Mesenchymal stem cell (in vitro differentiated cells and primary cell): ENCODE results near the gene DENND5A.
"Not testable (repeated sequence)": the region's sequence is repeated elsewhere in the genome, so short reads cannot be mapped to it uniquely, and the experiment has no call there.

Experiments
- DNase-seq: peaks from one replicate; pipeline ENCODE4 v3.0.0-alpha.2; 2013
- H2AFZ ChIP-seq: one replicate; pipeline ENCODE4 v1.6.1; 2013; ENCODE audit warnings: low read depth, mild to moderate bottlenecking, control low read depth, inconsistent platforms, low read length, moderate library complexity
- H2AK5ac ChIP-seq: 2 replicates; pipeline ENCODE4 v1.6.1; 2013; ENCODE audit warnings: low read length, moderate library complexity, mild to moderate bottlenecking, inconsistent platforms; ENCODE audit not compliant: severe bottlenecking
- H2BK120ac ChIP-seq: one replicate; pipeline ENCODE4 v1.6.1; 2013; ENCODE audit warnings: low read depth, mild to moderate bottlenecking, inconsistent platforms, low read length, moderate library complexity
- H2BK12ac ChIP-seq, 2 experiments: one replicate each; pipeline ENCODE4 v1.6.1; 2013; ENCODE audit warnings: inconsistent platforms in 2 of 2, low read length in 2 of 2, mild to moderate bottlenecking in 2 of 2, moderate library complexity in 2 of 2, control low read depth in 1 of 2
- H2BK15ac ChIP-seq: one replicate; pipeline ENCODE4 v1.6.1; 2013; ENCODE audit warnings: mild to moderate bottlenecking, low read depth, inconsistent platforms; ENCODE audit not compliant: poor library complexity, severe bottlenecking
- H2BK5ac ChIP-seq: 2 replicates; pipeline ENCODE4 v1.6.1; 2013; ENCODE audit warnings: low read depth, mild to moderate bottlenecking, low read length, control low read depth, inconsistent platforms; ENCODE audit not compliant: poor library complexity, severe bottlenecking
- H3K14ac ChIP-seq, 2 experiments: one replicate each; pipeline ENCODE4 v1.6.1; 2013; ENCODE audit warnings: inconsistent platforms in 2 of 2, low read length in 2 of 2, control low read depth in 1 of 2, mild to moderate bottlenecking in 1 of 2, moderate library complexity in 1 of 2
- H3K18ac ChIP-seq, 2 experiments: one replicate each; pipeline ENCODE4 v1.6.1; 2013; ENCODE audit warnings: inconsistent platforms in 2 of 2, low read length in 2 of 2, control low read depth in 1 of 2, low read depth in 1 of 2, mild to moderate bottlenecking in 1 of 2
- H3K23ac ChIP-seq, 2 experiments: one replicate each; pipeline ENCODE4 v1.6.1; 2013; ENCODE audit warnings: inconsistent platforms in 2 of 2, low read length in 2 of 2, mild to moderate bottlenecking in 2 of 2, moderate library complexity in 2 of 2, control low read depth in 1 of 2
- H3K27ac ChIP-seq: 2 replicates; pipeline ENCODE4 v1.5.1; 2013; ENCODE audit warnings: mild to moderate bottlenecking, moderate library complexity, low read length, control low read depth, inconsistent platforms; ENCODE audit not compliant: poor library complexity, severe bottlenecking
- H3K27me3 ChIP-seq, 2 experiments: 2 replicates each; pipeline versions ENCODE4 v1.6.1 to v1.7.0; 2013; ENCODE audit warnings: low read length in 2 of 2, mild to moderate bottlenecking in 2 of 2, moderate library complexity in 2 of 2, control low read depth in 1 of 2, inconsistent platforms in 1 of 2; ENCODE audit not compliant: control insufficient read depth in 1 of 2, insufficient read depth in 1 of 2
- H3K36me3 ChIP-seq, 2 experiments: 2 replicates each; pipeline versions ENCODE4 v1.6.1 to v1.7.0; 2013; ENCODE audit warnings: low read length in 2 of 2, control low read depth in 1 of 2, inconsistent platforms in 1 of 2, low read depth in 1 of 2, mild to moderate bottlenecking in 1 of 2; ENCODE audit not compliant: insufficient read depth in 2 of 2, control insufficient read depth in 1 of 2
- H3K4ac ChIP-seq, 2 experiments: one replicate each; pipeline ENCODE4 v1.6.1; 2013; ENCODE audit warnings: inconsistent platforms in 2 of 2, low read length in 2 of 2, mild to moderate bottlenecking in 2 of 2, moderate library complexity in 2 of 2, control low read depth in 1 of 2, low read depth in 1 of 2
- H3K4me1 ChIP-seq: 2 replicates; pipeline ENCODE4 v1.6.1; 2013; ENCODE audit warnings: low read depth, low read length, control low read depth; ENCODE audit not compliant: control insufficient read depth, insufficient read depth
- H3K4me2 ChIP-seq: 2 replicates; pipeline ENCODE4 v1.6.1; 2013; ENCODE audit warnings: low read length, mild to moderate bottlenecking, inconsistent platforms; ENCODE audit not compliant: poor library complexity, severe bottlenecking
- H3K4me3 ChIP-seq, 2 experiments: 2 replicates each; pipeline versions ENCODE4 v1.5.1 to v1.7.0; 2013; ENCODE audit warnings: low read length in 2 of 2, mild to moderate bottlenecking in 2 of 2, control low read depth in 1 of 2, low read depth in 1 of 2; ENCODE audit not compliant: insufficient read depth in 1 of 2
- H3K79me1 ChIP-seq: replicated peaks from 2 replicates; pipeline ENCODE4 v1.6.1; 2013; ENCODE audit warnings: mild to moderate bottlenecking, control low read depth, low read length, inconsistent platforms; ENCODE audit not compliant: poor library complexity, severe bottlenecking
- H3K9ac ChIP-seq: 2 replicates; pipeline ENCODE4 v1.7.0; 2013; ENCODE audit warnings: mild to moderate bottlenecking, low read length, moderate library complexity
- H3K9me3 ChIP-seq: 2 replicates; pipeline ENCODE4 v1.7.0; 2013; ENCODE audit warnings: mild to moderate bottlenecking, low read length; ENCODE audit not compliant: control insufficient read depth
- H4K8ac ChIP-seq: one replicate; pipeline ENCODE4 v1.6.1; 2013; ENCODE audit warnings: inconsistent platforms, mild to moderate bottlenecking, low read length, moderate library complexity
- H4K91ac ChIP-seq: one replicate; pipeline ENCODE4 v1.6.1; 2013; ENCODE audit warnings: mild to moderate bottlenecking, low read length, inconsistent platforms
- WGBS: methylation state at CpG from one replicate; pipeline ENCODE4 v1.1.7; 2013; ENCODE audit warnings: mixed read lengths; 5-methylcytosine and 5-hydroxymethylcytosine counted together

The DENND5A gene

DNA sequence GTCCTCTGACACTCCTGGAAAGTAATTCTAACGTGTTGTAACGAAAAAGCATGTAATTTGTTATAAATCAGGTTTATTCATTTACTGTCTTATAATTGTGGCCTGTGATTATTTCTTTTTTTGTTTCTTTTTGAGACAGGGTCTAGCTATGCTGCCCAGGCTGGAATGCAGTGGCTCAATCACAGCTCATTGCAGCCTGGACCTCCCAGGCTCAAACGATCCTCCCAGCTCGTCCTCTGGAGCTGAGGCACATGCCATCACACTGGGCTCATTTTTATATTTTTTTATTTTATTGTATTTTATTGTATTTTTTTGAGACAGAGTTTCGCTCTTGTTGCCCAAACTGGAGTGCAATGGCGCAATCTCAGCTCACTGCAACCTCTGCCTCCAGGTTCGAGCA is 15.9 kb downstream of the DENND5A start:
- DNase-seq, result no peak
- H3K27me3 ChIP-seq, result no peaks in the 10 kb centered on the region
- H3K4ac ChIP-seq, result no peak overlapping the region
- no peak overlapping the region for H2BK12ac ChIP-seq
- no peak overlapping the region for H2AK5ac ChIP-seq
- no peaks in the 10 kb centered on the region for H3K9me3 ChIP-seq
- no peaks in the 10 kb centered on the region for H3K4me1 ChIP-seq
- H3K36me3 ChIP-seq, result peaks cover 2 to 12% of the 10 kb centered on the region in 2 experiments
- no peak overlapping the region for H3K4me2 ChIP-seq
- H2BK15ac ChIP-seq, result no peak overlapping the region
- WGBS, result 98% methylated on average over 5 of the region's 7 CpGs
- H4K91ac ChIP-seq, result no peak overlapping the region
- H3K9ac ChIP-seq, result no peak overlapping the region
- H3K23ac ChIP-seq, result no peak overlapping the region
- no peak overlapping the region for H3K18ac ChIP-seq
- H2BK120ac ChIP-seq, result no peak overlapping the region
- H3K27ac ChIP-seq, result no peak overlapping the region
- H3K79me1 ChIP-seq, result peaks cover 12% of the 10 kb centered on the region
- no peak overlapping the region for H4K8ac ChIP-seq
- H2AFZ ChIP-seq, result no peak overlapping the region
- H3K14ac ChIP-seq, result no peak overlapping the region
- no peak overlapping the region for H2BK5ac ChIP-seq
- H3K4me3 ChIP-seq, result no peak overlapping the region

DNA sequence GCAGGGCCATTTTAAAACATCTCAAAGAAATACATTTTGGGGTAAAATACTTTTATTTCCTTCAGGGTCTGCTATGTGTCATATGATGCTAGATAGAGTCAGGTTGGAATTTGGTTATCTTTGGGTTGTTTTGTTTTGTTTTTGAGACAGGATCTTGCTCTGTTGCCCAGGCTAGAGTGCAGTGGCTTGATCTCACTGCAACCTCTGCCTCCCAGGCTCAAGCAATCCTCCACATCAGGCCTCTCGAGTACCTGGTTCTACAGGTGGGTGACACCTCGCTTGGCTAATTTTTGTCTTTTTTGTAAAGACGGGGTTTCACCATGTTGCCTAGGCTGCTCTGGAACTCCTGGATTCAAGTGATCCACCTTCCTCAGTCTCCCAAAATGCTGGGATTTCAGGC is 17.3 kb downstream of the DENND5A start:
- Histone ChIP-seq H3K27me3 (no peaks in the 10 kb centered on the region), H2AFZ (no peak overlapping the region), H2BK12ac (no peak overlapping the region), H3K79me1 (peaks cover 10% of the 10 kb centered on the region), H2BK120ac (no peak overlapping the region), H3K36me3 (peaks cover 0 to 9% of the 10 kb centered on the region in 2 experiments), H3K4me1 (no peaks in the 10 kb centered on the region), H3K9ac (no peak overlapping the region), H2BK15ac (no peak overlapping the region), H4K8ac (no peak overlapping the region), H3K4ac (no peak overlapping the region), H4K91ac (no peak overlapping the region), H3K27ac (no peak overlapping the region), H3K23ac (no peak overlapping the region), H3K4me2 (no peak overlapping the region), H2AK5ac (no peak overlapping the region), H3K4me3 (no peak overlapping the region), H3K14ac (no peak overlapping the region), H2BK5ac (no peak overlapping the region), H3K9me3 (no peaks in the 10 kb centered on the region), H3K18ac (no peak overlapping the region)
- DNase-seq, result no peak
- 97% methylated on average over 3 of the region's 3 CpGs for WGBS

DNA sequence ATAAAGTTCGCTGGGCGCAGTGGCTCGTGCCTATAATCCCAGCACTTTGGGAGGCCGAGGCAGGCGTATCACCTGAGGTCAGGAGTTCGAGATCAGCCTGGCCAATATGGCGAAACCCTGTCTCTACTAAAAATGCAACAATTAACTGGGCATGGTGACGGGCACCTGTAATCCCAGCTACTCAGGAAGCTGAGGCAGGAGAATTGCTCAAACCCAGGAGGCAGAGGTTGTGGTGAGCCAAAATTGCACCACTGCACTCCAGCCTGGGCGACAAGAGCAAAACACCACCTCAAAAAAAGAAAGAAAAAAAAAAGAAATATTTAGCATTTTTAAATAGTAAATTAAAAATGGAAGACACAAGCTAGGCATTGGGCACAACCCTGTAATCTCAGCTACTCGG is 28.9 kb downstream of the DENND5A start:
- H2AFZ ChIP-seq, H3K79me1 ChIP-seq, H3K9me3 ChIP-seq, H3K27me3 ChIP-seq, H3K4me2 ChIP-seq, H3K4me3 ChIP-seq, H4K91ac ChIP-seq, H3K36me3 ChIP-seq, H4K8ac ChIP-seq, H3K4ac ChIP-seq, H3K27ac ChIP-seq, H2BK120ac ChIP-seq, H2BK12ac ChIP-seq, H2BK15ac ChIP-seq, H2BK5ac ChIP-seq, H2AK5ac ChIP-seq, H3K9ac ChIP-seq, DNase-seq, H3K23ac ChIP-seq, H3K4me1 ChIP-seq, H3K18ac ChIP-seq, H3K14ac ChIP-seq: not testable (repeated sequence)
- WGBS, result 98% methylated on average over 9 of the region's 10 CpGs

DNA sequence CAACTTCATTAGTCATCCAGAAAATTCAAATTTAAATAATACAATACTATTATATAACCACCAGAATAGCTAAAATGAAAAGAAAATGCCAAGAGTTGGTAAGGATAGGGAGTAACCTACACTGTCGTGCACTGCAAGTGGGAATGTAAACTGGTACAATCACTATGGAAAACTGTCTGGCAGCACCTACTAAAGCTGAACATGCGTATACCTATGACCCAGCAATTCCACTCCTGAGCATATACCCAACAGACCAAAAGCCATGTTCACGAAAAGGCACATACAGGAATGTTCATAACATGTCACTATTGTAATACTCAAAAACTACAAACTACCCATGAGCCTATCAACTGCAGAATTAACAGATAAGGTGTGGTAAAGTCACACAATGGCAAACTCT is 32.7 kb downstream of the DENND5A start:
- Histone ChIP-seq H3K27me3 (no peaks in the 10 kb centered on the region), H2BK15ac (no peak overlapping the region), H3K79me1 (peaks cover 14% of the 10 kb centered on the region), H3K23ac (no peak overlapping the region), H3K4me2 (no peak overlapping the region), H3K36me3 (no peaks in the 10 kb centered on the region), H4K8ac (no peak overlapping the region), H3K9me3 (no peaks in the 10 kb centered on the region), H2BK12ac (no peak overlapping the region), H2BK5ac (no peak overlapping the region), H2AFZ (no peak overlapping the region), H3K4me1 (peaks cover 5% of the 10 kb centered on the region), H2AK5ac (no peak overlapping the region), H3K27ac (no peak overlapping the region), H3K9ac (peak overlapping the region; percentile 55), H3K14ac (no peak overlapping the region), H3K18ac (no peak overlapping the region), H3K4me3 (no peak overlapping the region), H2BK120ac (no peak overlapping the region), H4K91ac (no peak overlapping the region), H3K4ac (no peak overlapping the region)
- DNase-seq, result no peak
- WGBS, result 95% methylated on average over 3 of the region's 3 CpGs
